ENCODE data around the gene DNASE2. TPM values are rescaled to one million over a fixed set of nuclear protein-coding genes. Genes with fewer than 3 reads are reported as not detected.

The DNASE2 gene
- total RNA-seq, 1 donor from 2014 or later: 19.7 TPM

DNA sequence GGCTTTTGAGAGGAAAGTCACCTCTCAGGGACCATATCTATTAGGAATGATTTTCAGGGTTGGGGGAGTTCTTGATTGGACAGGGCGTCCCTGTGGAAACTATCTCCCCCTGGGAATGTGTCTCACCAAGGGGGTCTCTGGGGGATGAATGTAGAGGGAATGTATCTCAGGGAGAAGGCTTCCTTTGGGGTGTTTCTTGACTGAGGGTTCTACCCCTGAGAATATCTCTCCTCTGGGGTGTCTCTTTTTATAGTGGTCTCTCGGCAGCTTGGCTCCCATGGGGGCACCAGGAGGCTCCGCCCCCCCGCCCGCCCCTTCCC is 47.9 kb downstream of the DNASE2 start:
- peaks cover 100% of the 10 kb centered on the region for H3K27me3 ChIP-seq (ENCODE audit: low read depth)
- H3K9me3 ChIP-seq (replicated peaks): no peaks in the 10 kb centered on the region
- H3K27ac ChIP-seq (replicated peaks): no peak overlapping the region

DNA sequence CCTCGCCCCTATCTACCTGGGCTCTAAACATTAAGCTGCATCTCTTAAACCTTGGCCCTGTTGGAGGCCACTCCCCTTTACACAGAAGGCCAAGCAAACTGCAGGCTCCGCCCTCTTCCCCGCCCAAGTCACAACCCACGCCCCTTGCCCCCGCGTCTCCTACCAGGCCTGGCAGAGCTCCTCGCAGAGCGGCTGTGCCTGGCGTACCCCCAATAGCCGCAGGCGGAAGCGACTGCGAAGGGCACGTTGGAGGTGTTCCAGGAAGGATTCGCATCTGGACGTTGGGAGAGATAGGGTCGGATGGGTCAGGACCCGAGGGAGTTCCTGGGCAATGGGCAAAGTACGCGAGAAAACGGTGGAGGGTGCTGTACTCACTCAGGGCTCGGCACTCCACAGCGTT is 52.8 kb downstream of the DNASE2 start:
- Histone ChIP-seq H3K9me3 (replicated peaks) (no peaks in the 10 kb centered on the region), H3K4me3 (no peak overlapping the region), H3K27me3 (ENCODE audit: low read depth) (peaks cover 100% of the 10 kb centered on the region), H3K27ac (replicated peaks) (no peak overlapping the region), H3K36me3 (no peaks in the 10 kb centered on the region), H3K4me1 (peaks cover 17% of the 10 kb centered on the region)
- intact Hi-C loops (cut with micrococcal nuclease): no loop called here
- no peak for TF ChIP-seq CTCF (IDR thresholded peaks at IDR 0.05; ENCODE audit: borderline replicate concordance)
- DNase-seq: no peak

More for the DNA sequence above, 47.9 kb downstream of the DNASE2 start:
- no peak for DNase-seq
- peak overlapping the region; percentile 57 for H3K4me3 ChIP-seq
- no peak for TF ChIP-seq CTCF (IDR thresholded peaks at IDR 0.05; ENCODE audit: borderline replicate concordance)
- intact Hi-C loops (cut with micrococcal nuclease): no loop called here
- peaks cover 25% of the 10 kb centered on the region for H3K4me1 ChIP-seq
- no peaks in the 10 kb centered on the region for H3K36me3 ChIP-seq

GRCh38 chr19:12825254-12826131 is 55.8 kb downstream of the DNASE2 start:
- Histone ChIP-seq H3K27me3 (ENCODE audit: low read depth) (peaks cover 89% of the 10 kb centered on the region), H3K4me1 (peaks cover 4% of the 10 kb centered on the region), H3K4me3 (no peak overlapping the region), H3K9me3 (replicated peaks) (peaks cover 7% of the 10 kb centered on the region), H3K36me3 (no peaks in the 10 kb centered on the region), H3K27ac (replicated peaks) (no peak overlapping the region)
- peak; percentile 42 for TF ChIP-seq CTCF (IDR thresholded peaks at IDR 0.05; ENCODE audit: borderline replicate concordance)
- no peak for DNase-seq
- intact Hi-C loops (cut with micrococcal nuclease): no loop called here

Small RNA genes within 50 kb of the gene (microRNA-seq; reads per million reads assigned to microRNA genes)
- gene MIR5695 (not detected), gene MIR6794 (not detected)

Other genes with a start within 250 kb of the DNASE2 start
- gene MAN2B1, start 214.7 kb downstream of the DNASE2 start, total RNA-seq: 26.7 TPM
- gene WDR83, start 214.6 kb downstream of the DNASE2 start, total RNA-seq: 8.4 TPM
- gene DHPS, start 199.6 kb downstream of the DNASE2 start, total RNA-seq: 50.8 TPM
- not detected for gene GNG14, start 193.5 kb downstream of the DNASE2 start, total RNA-seq
- 1.8 TPM for gene FBXW9, start 184.8 kb downstream of the DNASE2 start, total RNA-seq
- 33.1 TPM for gene TNPO2, start 157.5 kb downstream of the DNASE2 start, total RNA-seq
- gene TRIR, start 146.8 kb downstream of the DNASE2 start, total RNA-seq: 122 TPM
- gene GET3, start 144.0 kb downstream of the DNASE2 start, total RNA-seq: 65.1 TPM
- gene BEST2, start 129.7 kb downstream of the DNASE2 start, total RNA-seq: not detected
- gene HOOK2, start 105.9 kb downstream of the DNASE2 start, total RNA-seq: 66.3 TPM
- gene JUNB, start 90.0 kb downstream of the DNASE2 start, total RNA-seq: 26.7 TPM
- gene PRDX2, start 79.6 kb downstream of the DNASE2 start, total RNA-seq: 700 TPM
- gene THSD8, start 79.4 kb downstream of the DNASE2 start, total RNA-seq: 2.7 TPM
- gene RNASEH2A, start 74.9 kb downstream of the DNASE2 start, total RNA-seq: 2.5 TPM
- not detected for gene RTBDN, start 46.9 kb downstream of the DNASE2 start, total RNA-seq
- not detected for gene MAST1, start 42.9 kb downstream of the DNASE2 start, total RNA-seq
- not detected for gene KLF1, start 5.8 kb upstream of the DNASE2 start, total RNA-seq
- gene GCDH, start 9.7 kb upstream of the DNASE2 start, total RNA-seq: 41.8 TPM
- gene SYCE2, start 37.8 kb upstream of the DNASE2 start, total RNA-seq: not detected
- 37.8 TPM for gene FARSA, start 52.3 kb upstream of the DNASE2 start, total RNA-seq
- gene CALR, start 57.2 kb upstream of the DNASE2 start, total RNA-seq: 365 TPM
- gene RAD23A, start 64.4 kb upstream of the DNASE2 start, total RNA-seq: 150 TPM
- gene GADD45GIP1, start 75.8 kb upstream of the DNASE2 start, total RNA-seq: 31.4 TPM
- 12.7 TPM for gene DAND5, start 88.1 kb upstream of the DNASE2 start, total RNA-seq
- 118 TPM for gene NFIX, start 114.0 kb upstream of the DNASE2 start, total RNA-seq
- 6.3 TPM for gene LYL1, start 221.4 kb upstream of the DNASE2 start, total RNA-seq
- 19.6 TPM for gene TRMT1, start 235.3 kb upstream of the DNASE2 start, total RNA-seq
- 35.4 TPM for gene NACC1, start 236.8 kb upstream of the DNASE2 start, total RNA-seq